K562 (cell line): Measurements from ENCODE around the gene SCIN. TPM values are rescaled to one million over a fixed set of nuclear protein-coding genes. Genes with fewer than 3 reads are reported as not detected.

Experiments
- GATAD2A ChIP-seq: fragments of 450-650 bp; IDR thresholded peaks from 2 replicates; pipeline ENCODE4 v1.6.1; 2017
- HBP1 ChIP-seq: fragments of 450-650 bp; formaldehyde crosslinking; IDR thresholded peaks from 2 replicates; pipeline ENCODE4 v1.4.0; 2022; ENCODE audit warnings: missing genetic modification characterization
- HLTF ChIP-seq: fragments of 450-650 bp; IDR thresholded peaks from 2 replicates; pipeline ENCODE4 v1.6.1; 2016
- HMG20A ChIP-seq: fragments of 450-650 bp; formaldehyde crosslinking; conservative IDR thresholded peaks from 2 replicates; pipeline ENCODE4 v1.4.0; 2020; ENCODE audit warnings: mild to moderate bottlenecking, mixed read lengths
- ILK ChIP-seq: fragments of 450-650 bp; IDR thresholded peaks from 2 replicates; pipeline ENCODE4 v1.6.1; 2016; ENCODE audit warnings: missing genetic modification characterization, low read depth, mild to moderate bottlenecking, missing compliant biosample characterization, moderate library complexity, borderline replicate concordance
- IRF9 ChIP-seq: fragments of 450-650 bp; IDR thresholded peaks from 2 replicates; pipeline ENCODE4 v1.6.1; 2016; ENCODE audit warnings: missing biosample characterization, missing genetic modification characterization
- LEF1 ChIP-seq: fragments of 450-650 bp; IDR thresholded peaks from 2 replicates; pipeline ENCODE4 v1.6.1; 2016; ENCODE audit warnings: mild to moderate bottlenecking
- MTA1 ChIP-seq: fragments of 450-650 bp; IDR thresholded peaks from 2 replicates; pipeline ENCODE4 v1.6.1; 2017; ENCODE audit warnings: borderline replicate concordance
- NCOA6 ChIP-seq: fragments of 450-650 bp; IDR thresholded peaks from 2 replicates; pipeline ENCODE4 v1.6.1; 2017; ENCODE audit warnings: mild to moderate bottlenecking
- PTRF ChIP-seq: fragments of 450-650 bp; IDR thresholded peaks from 2 replicates; pipeline ENCODE4 v1.6.1; 2016; ENCODE audit warnings: mild to moderate bottlenecking, missing genetic modification characterization, missing compliant biosample characterization
- RBM22 ChIP-seq: fragments of 200-400 bp; formaldehyde crosslinking; IDR thresholded peaks from 2 replicates; pipeline ENCODE4 v1.6.1; 2018; ENCODE audit warnings: low read length, low read depth; ENCODE audit not compliant: poor library complexity, severe bottlenecking
- SP1 ChIP-seq: sonication (generic); formaldehyde crosslinking; IDR thresholded peaks from 2 replicates; pipeline ENCODE4 v1.8.1; 2022; ENCODE audit warnings: mild to moderate bottlenecking, missing genetic modification reagents
- TOE1 ChIP-seq, 2 experiments: fragments of 450-650 bp in 1 of 2; sonication (generic) in 1 of 2; formaldehyde crosslinking in 1 of 2; IDR thresholded peaks; 2 replicates each; pipeline versions ENCODE4 v1.7.1 to v1.8.0; 2016 to 2022; ENCODE audit warnings: borderline replicate concordance in 2 of 2, mild to moderate bottlenecking in 2 of 2, antibody characterized with exemption in 1 of 2, inconsistent platforms in 1 of 2, low read depth in 1 of 2, missing genetic modification reagents in 1 of 2, moderate library complexity in 1 of 2
- ZBTB1 ChIP-seq: sonication (generic); formaldehyde crosslinking; IDR thresholded peaks from 2 replicates; pipeline ENCODE4 v1.8.1; 2023; ENCODE audit warnings: missing genetic modification reagents, low read depth, mild to moderate bottlenecking, borderline replicate concordance
- ZBTB34 ChIP-seq: fragments of 250-450 bp; sonication (Bioruptor Pico); IDR thresholded peaks from 2 replicates; pipeline ENCODE4 v1.8.0; 2021; ENCODE audit warnings: mild to moderate bottlenecking, moderate library complexity
- ZNF174 ChIP-seq: fragments of 250-450 bp; sonication (Bioruptor Pico); IDR thresholded peaks from 2 replicates; pipeline ENCODE4 v1.4.0; 2020; ENCODE audit warnings: mild to moderate bottlenecking
- ZNF280A ChIP-seq: fragments of 450-650 bp; IDR thresholded peaks from 2 replicates; pipeline ENCODE4 v1.6.1; 2018; ENCODE audit warnings: mild to moderate bottlenecking, low read depth; ENCODE audit not compliant: partially characterized antibody
- ZNF280B ChIP-seq: fragments of 250-450 bp; sonication (Bioruptor Pico); IDR thresholded peaks from 2 replicates; pipeline ENCODE4 v1.5.1; 2021; ENCODE audit warnings: mild to moderate bottlenecking
- ZNF449 ChIP-seq: fragments of 250-450 bp; sonication (Bioruptor Pico); IDR thresholded peaks from 2 replicates; pipeline ENCODE4 v1.8.0; 2022; ENCODE audit warnings: moderate library complexity, mild to moderate bottlenecking, inconsistent platforms
- ZNF644 ChIP-seq: fragments of 200-800 bp; sonication (Bioruptor generic); IDR thresholded peaks from 2 replicates; pipeline ENCODE4 v1.6.1; 2016; ENCODE audit warnings: low read depth, missing genetic modification characterization, missing compliant biosample characterization
- ZNF830 ChIP-seq: fragments of 250-450 bp; sonication (Bioruptor Pico); IDR thresholded peaks from 2 replicates; pipeline ENCODE4 v1.5.0; 2021; ENCODE audit warnings: mild to moderate bottlenecking
- polyA plus RNA-seq, 8 experiments: library from polyadenylated mRNA; depleted of rRNA in 4 of 8; stranded (reverse) in 5 of 8; unstranded in 3 of 8; fragments of >200 nt; fragmentation: Nextera tagmentation in 2 of 8; fragmentation: Illumina TruSeq in 1 of 8; extraction: Ambion mirVana in 2 of 8; extraction: Trizol in 1 of 8; gene quantifications; 2 replicates each; pipeline versions ENCODE4 v1.2.1 to v1.2.3, GENCODE V29; 2011 to 2014; ENCODE audit warnings: inconsistent platforms in 1 of 8, missing spikeins in 1 of 8
- total RNA-seq, 7 experiments: library from RNA; depleted of rRNA in 6 of 7; stranded (reverse); fragments of >200 nt in 6 of 7; fragmentation: Illumina TruSeq in 2 of 7; extraction: Trizol in 2 of 7; gene quantifications; 2 replicates each; pipeline versions ENCODE4 v1.2.1 to v1.2.3, GENCODE V29; 2011 to 2021; ENCODE audit warnings: low replicate concordance in 1 of 7

SCIN gene
- total and polyA plus RNA-seq, 9 of the 15 experiments (the other 6 are each of a cell fraction or from before 2014, with no cell fraction given), result 0.67 to 18.2 (median 10.6) TPM

GRCh38 chr7:12595148-12595547 is 24.6 kb downstream of the SCIN start (continued):
- no peak for TF ChIP-seq ZNF280B (CRISPR knock-in tag)
- no peak for TF ChIP-seq HMG20A (CRISPR knock-in tag)
- peak; percentile 67; the same call in 1 of the 2 replicates for TF ChIP-seq ZNF644 (tag)
- TF ChIP-seq ZNF280A, result no peak
- no peak for TF ChIP-seq ZNF174 (CRISPR knock-in tag)
- no peak for TF ChIP-seq TOE1 (IDR thresholded peaks at IDR 0.05; ENCODE audit: borderline replicate concordance)
- no peak for TF ChIP-seq TOE1 (CRISPR knock-in tag; IDR thresholded peaks at IDR 0.05; ENCODE audit: borderline replicate concordance, low read depth)
- no peak for TF ChIP-seq LEF1
- no peak for TF ChIP-seq PTRF (tag)
- TF ChIP-seq ZBTB34 (CRISPR knock-in tag), result no peak
- no peak for TF ChIP-seq NCOA6
- TF ChIP-seq ILK, result no peak
- TF ChIP-seq ZNF830 (CRISPR knock-in tag), result no peak
- TF ChIP-seq MTA1, result no peak
- TF ChIP-seq HLTF, result no peak
- TF ChIP-seq RBM22, result no peak
- no peak for TF ChIP-seq ZNF449
- no peak for TF ChIP-seq SP1 (CRISPR knock-in tag)
- no peak for TF ChIP-seq ZBTB1 (CRISPR knock-in tag)
- TF ChIP-seq HBP1, result no peak
- TF ChIP-seq IRF9 (tag), result no peak
- no peak for TF ChIP-seq GATAD2A
